ENCODE data around the gene PACSIN1. TPM values are rescaled to one million over a fixed set of nuclear protein-coding genes. Genes with fewer than 3 reads are reported as not detected.

PACSIN1 gene
- total RNA-seq, 1 experiment from 2014 or later: 5.0 TPM

DNA sequence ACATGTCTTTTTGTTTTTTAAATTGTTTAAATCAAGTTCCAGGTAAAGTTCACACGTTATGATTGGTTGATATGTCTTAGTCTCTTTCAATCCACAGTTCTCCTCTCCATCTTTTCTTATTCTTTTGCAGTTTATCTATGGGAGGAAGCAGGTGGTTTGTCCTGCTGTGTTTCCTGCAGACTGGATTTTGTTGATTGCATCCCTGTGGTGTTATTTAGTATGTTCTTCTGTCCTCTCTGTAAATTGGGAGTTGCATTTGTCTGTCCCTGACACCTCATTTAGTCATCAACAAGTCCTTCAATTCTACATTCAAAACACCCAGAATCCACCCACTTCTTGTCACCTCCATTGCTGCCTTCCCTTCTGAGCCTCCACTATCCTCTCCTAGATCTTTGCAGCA lies 8.1 kb downstream of the PACSIN1 start:
- Histone ChIP-seq H3K79me2 (ENCODE audit: insufficient read depth, low read length) (no peaks in the 10 kb centered on the region), H3K9ac (ENCODE audit: low read length) (no peak overlapping the region), H3K9me2 (ENCODE audit: insufficient read depth) (no peaks in the 10 kb centered on the region), H4K20me1 (ENCODE audit: insufficient read depth) (no peaks in the 10 kb centered on the region), H3K4me3 (replicated peaks in 1 of 2; ENCODE audit: low read depth in 1 of 2, low read length in 2 of 2) (no peak overlapping the region), H3K36me3 (ENCODE audit: control insufficient read depth in 1 of 2, insufficient read depth in 2 of 2, low read length in 2 of 2) (no peaks in the 10 kb centered on the region), H3K27me3 (ENCODE audit: insufficient read depth, low read length) (no peaks in the 10 kb centered on the region), H3K4me1 (ENCODE audit: control insufficient read depth in 1 of 2, insufficient read depth in 2 of 2, low read length in 2 of 2) (no peaks in the 10 kb centered on the region), H3K27ac (ENCODE audit: low read depth, low read length) (no peak overlapping the region), H3K4me2 (ENCODE audit: low read length) (no peak overlapping the region), H3K9me3 (ENCODE audit: control insufficient read depth in 1 of 2, insufficient read depth in 1 of 2, low read depth in 1 of 2, low read length in 2 of 2) (no peaks in the 10 kb centered on the region; a peak in 1 of 4 replicates), H2AFZ (ENCODE audit: low read depth, low read length, poor library complexity, severe bottlenecking) (no peak overlapping the region)
- ATAC-seq (no peak), DNase-seq (ENCODE audit: low read depth, low spot score) (no peak)
- no TSS peak for BruUV-seq (replicated peaks)
- ChIA-PET POLR2A (no interaction called here), CTCF (no interaction called here), RAD21 (ENCODE audit: low non-redundant PET in 1 of 2, low total read pairs in 2 of 2, uncharacterized antibody in 2 of 2, unreplicated experiment in 2 of 2) (no interaction called here)
- TF ChIP-seq YY1 (IDR thresholded peaks at IDR 0.05; ENCODE audit: extremely low read depth, insufficient replicate concordance, low read depth, low read length) (no peak), SRF (IDR thresholded peaks at IDR 0.05; ENCODE audit: low read depth) (no peak), SP1 (IDR thresholded peaks at IDR 0.05; ENCODE audit: low read depth) (no peak), FOSL1 (IDR thresholded peaks at IDR 0.05; ENCODE audit: low read depth) (no peak), SIN3A (IDR thresholded peaks at IDR 0.05; ENCODE audit: low read depth) (no peak), TCF7L2 (IDR thresholded peaks at IDR 0.05; ENCODE audit: borderline replicate concordance, extremely low read depth, insufficient read depth, insufficient read length) (no peak)
- TF ChIP-seq, protein P1, sequence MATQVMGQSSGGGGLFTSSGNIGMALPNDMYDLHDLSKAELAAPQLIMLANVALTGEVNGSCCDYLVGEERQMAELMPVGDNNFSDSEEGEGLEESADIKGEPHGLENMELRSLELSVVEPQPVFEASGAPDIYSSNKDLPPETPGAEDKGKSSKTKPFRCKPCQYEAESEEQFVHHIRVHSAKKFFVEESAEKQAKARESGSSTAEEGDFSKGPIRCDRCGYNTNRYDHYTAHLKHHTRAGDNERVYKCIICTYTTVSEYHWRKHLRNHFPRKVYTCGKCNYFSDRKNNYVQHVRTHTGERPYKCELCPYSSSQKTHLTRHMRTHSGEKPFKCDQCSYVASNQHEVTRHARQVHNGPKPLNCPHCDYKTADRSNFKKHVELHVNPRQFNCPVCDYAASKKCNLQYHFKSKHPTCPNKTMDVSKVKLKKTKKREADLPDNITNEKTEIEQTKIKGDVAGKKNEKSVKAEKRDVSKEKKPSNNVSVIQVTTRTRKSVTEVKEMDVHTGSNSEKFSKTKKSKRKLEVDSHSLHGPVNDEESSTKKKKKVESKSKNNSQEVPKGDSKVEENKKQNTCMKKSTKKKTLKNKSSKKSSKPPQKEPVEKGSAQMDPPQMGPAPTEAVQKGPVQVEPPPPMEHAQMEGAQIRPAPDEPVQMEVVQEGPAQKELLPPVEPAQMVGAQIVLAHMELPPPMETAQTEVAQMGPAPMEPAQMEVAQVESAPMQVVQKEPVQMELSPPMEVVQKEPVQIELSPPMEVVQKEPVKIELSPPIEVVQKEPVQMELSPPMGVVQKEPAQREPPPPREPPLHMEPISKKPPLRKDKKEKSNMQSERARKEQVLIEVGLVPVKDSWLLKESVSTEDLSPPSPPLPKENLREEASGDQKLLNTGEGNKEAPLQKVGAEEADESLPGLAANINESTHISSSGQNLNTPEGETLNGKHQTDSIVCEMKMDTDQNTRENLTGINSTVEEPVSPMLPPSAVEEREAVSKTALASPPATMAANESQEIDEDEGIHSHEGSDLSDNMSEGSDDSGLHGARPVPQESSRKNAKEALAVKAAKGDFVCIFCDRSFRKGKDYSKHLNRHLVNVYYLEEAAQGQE (IDR thresholded peaks at IDR 0.05; ENCODE audit: low read depth): no peak
- TF ChIP-seq, protein P2, sequence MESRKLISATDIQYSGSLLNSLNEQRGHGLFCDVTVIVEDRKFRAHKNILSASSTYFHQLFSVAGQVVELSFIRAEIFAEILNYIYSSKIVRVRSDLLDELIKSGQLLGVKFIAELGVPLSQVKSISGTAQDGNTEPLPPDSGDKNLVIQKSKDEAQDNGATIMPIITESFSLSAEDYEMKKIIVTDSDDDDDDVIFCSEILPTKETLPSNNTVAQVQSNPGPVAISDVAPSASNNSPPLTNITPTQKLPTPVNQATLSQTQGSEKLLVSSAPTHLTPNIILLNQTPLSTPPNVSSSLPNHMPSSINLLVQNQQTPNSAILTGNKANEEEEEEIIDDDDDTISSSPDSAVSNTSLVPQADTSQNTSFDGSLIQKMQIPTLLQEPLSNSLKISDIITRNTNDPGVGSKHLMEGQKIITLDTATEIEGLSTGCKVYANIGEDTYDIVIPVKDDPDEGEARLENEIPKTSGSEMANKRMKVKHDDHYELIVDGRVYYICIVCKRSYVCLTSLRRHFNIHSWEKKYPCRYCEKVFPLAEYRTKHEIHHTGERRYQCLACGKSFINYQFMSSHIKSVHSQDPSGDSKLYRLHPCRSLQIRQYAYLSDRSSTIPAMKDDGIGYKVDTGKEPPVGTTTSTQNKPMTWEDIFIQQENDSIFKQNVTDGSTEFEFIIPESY (IDR thresholded peaks at IDR 0.05; ENCODE audit: extremely low read depth, insufficient replicate concordance, low read length): no peak
- TF ChIP-seq, protein P3, sequence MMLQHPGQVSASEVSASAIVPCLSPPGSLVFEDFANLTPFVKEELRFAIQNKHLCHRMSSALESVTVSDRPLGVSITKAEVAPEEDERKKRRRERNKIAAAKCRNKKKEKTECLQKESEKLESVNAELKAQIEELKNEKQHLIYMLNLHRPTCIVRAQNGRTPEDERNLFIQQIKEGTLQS (IDR thresholded peaks at IDR 0.05): no peak
- intact Hi-C loops (cut with micrococcal nuclease): no loop called here
